SK-N-SH treated with all-trans-retinoic acid at 6 μM for 48 hours (cell line): ENCODE data around the gene DLK1.

Source experiments
- ARNTL ChIP-seq: fragments of 450-650 bp; formaldehyde crosslinking; IDR thresholded peaks from 2 replicates; pipeline ENCODE4 v1.5.0; 2020; ENCODE audit warnings: low read depth, mild to moderate bottlenecking, moderate library complexity, borderline replicate concordance
- ESRRG ChIP-seq: fragments of 250-450 bp; sonication (Bioruptor Pico); IDR thresholded peaks from 2 replicates; pipeline ENCODE4 v1.6.1; 2021; ENCODE audit warnings: mild to moderate bottlenecking
- GLIS3 ChIP-seq: fragments of 250-450 bp; sonication (Bioruptor Pico); IDR thresholded peaks from 2 replicates; pipeline ENCODE4 v1.5.0; 2020; ENCODE audit warnings: mild to moderate bottlenecking, moderate library complexity
- ISL1 ChIP-seq: fragments of 250-450 bp; sonication (Bioruptor Pico); IDR thresholded peaks from 2 replicates; pipeline ENCODE4 v2.1.2; 2022; ENCODE audit warnings: mild to moderate bottlenecking, moderate library complexity
- OSR1 ChIP-seq: fragments of 250-450 bp; sonication (Bioruptor Pico); IDR thresholded peaks from 2 replicates; pipeline ENCODE4 v1.8.0; 2022; ENCODE audit warnings: moderate library complexity, mild to moderate bottlenecking, inconsistent platforms
- PATZ1 ChIP-seq: fragments of 250-450 bp; sonication (Bioruptor Pico); IDR thresholded peaks from 2 replicates; pipeline ENCODE4 v1.8.0; 2020; ENCODE audit warnings: mild to moderate bottlenecking, moderate library complexity, borderline replicate concordance
- RARB ChIP-seq: fragments of 250-450 bp; sonication (Bioruptor Pico); IDR thresholded peaks from 2 replicates; pipeline ENCODE4 v1.8.0; 2021; ENCODE audit warnings: mild to moderate bottlenecking, moderate library complexity
- SNAI2 ChIP-seq: fragments of 250-450 bp; sonication (Bioruptor Pico); IDR thresholded peaks from 2 replicates; pipeline ENCODE4 v1.5.0; 2020; ENCODE audit warnings: mild to moderate bottlenecking, moderate library complexity
- TOX ChIP-seq: fragments of 250-450 bp; sonication (Bioruptor Pico); IDR thresholded peaks from 2 replicates; pipeline ENCODE4 v1.8.0; 2021; ENCODE audit warnings: mild to moderate bottlenecking, moderate library complexity, borderline replicate concordance
- ZFP3 ChIP-seq: fragments of 250-450 bp; sonication (Bioruptor Pico); IDR thresholded peaks from 2 replicates; pipeline ENCODE4 v1.5.0; 2020; ENCODE audit warnings: mild to moderate bottlenecking, moderate library complexity
- ZFP30 ChIP-seq: fragments of 450-650 bp; formaldehyde crosslinking; IDR thresholded peaks from 2 replicates; pipeline ENCODE4 v1.5.0; 2022; ENCODE audit warnings: mild to moderate bottlenecking, moderate library complexity
- ZNF565 ChIP-seq: fragments of 450-650 bp; formaldehyde crosslinking; conservative IDR thresholded peaks from 2 replicates; pipeline ENCODE4 v1.5.0; 2020; ENCODE audit warnings: low read depth, mild to moderate bottlenecking, moderate library complexity
- ZNF8 ChIP-seq: fragments of 450-650 bp; formaldehyde crosslinking; IDR thresholded peaks from 2 replicates; pipeline ENCODE4 v1.5.0; 2020; ENCODE audit warnings: mild to moderate bottlenecking, moderate library complexity
- TF ChIP-seq, protein P1 (sequence below): fragments of 250-450 bp; sonication (Bioruptor Pico); IDR thresholded peaks from 2 replicates; pipeline ENCODE4 v1.5.1; 2021; ENCODE audit warnings: mild to moderate bottlenecking, moderate library complexity

- TF ChIP-seq ZFP30 (no peak), OSR1 (no peak), ARNTL (CRISPR knock-in tag) (no peak), RARB (CRISPR knock-in tag) (no peak), ISL1 (CRISPR knock-in tag) (no peak), ZNF565 (CRISPR knock-in tag) (no peak), ZNF8 (CRISPR knock-in tag) (no peak), ESRRG (CRISPR knock-in tag) (no peak), ZFP3 (no peak), TOX (CRISPR knock-in tag) (no peak), PATZ1 (CRISPR knock-in tag) (no peak), GLIS3 (no peak), SNAI2 (no peak)
- TF ChIP-seq, protein P1, sequence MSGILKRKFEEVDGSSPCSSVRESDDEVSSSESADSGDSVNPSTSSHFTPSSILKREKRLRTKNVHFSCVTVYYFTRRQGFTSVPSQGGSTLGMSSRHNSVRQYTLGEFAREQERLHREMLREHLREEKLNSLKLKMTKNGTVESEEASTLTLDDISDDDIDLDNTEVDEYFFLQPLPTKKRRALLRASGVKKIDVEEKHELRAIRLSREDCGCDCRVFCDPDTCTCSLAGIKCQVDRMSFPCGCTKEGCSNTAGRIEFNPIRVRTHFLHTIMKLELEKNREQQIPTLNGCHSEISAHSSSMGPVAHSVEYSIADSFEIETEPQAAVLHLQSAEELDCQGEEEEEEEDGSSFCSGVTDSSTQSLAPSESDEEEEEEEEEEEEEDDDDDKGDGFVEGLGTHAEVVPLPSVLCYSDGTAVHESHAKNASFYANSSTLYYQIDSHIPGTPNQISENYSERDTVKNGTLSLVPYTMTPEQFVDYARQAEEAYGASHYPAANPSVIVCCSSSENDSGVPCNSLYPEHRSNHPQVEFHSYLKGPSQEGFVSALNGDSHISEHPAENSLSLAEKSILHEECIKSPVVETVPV (CRISPR knock-in tag): no peak
Measured at GRCh38 chr14:100724536-100724935, 2.2 kb upstream of the DLK1 start.
